ENCODE results near the gene TMEM154.
A peak's percentile ranks its signal among the peaks of the same experiment; 100 is the strongest.

TMEM154 gene

GRCh38 chr4:152679414-152680281 lies at the start of gene TMEM154:
TSS of gene TMEM154 (minus strand) at chr4:152679997. CDS start at chr4:152679933, 64 bp downstream.
- DNase-seq (ENCODE audit: low read depth): peak; percentile 5

- DNase-seq (ENCODE audit: low read depth): no peak
Measured at GRCh38 chr4:152729466-152729865, 49.7 kb upstream of the TMEM154 start.

GRCh38 chr4:152728343-152728742 lies 48.5 kb upstream of the TMEM154 start:
- no peak for DNase-seq (ENCODE audit: low read depth)

GRCh38 chr4:152727784-152728183 lies 48.0 kb upstream of the TMEM154 start:
- no peak for DNase-seq (ENCODE audit: low read depth)

- no peak for DNase-seq (ENCODE audit: low read depth)
Measured at GRCh38 chr4:152724494-152724893, 44.7 kb upstream of the TMEM154 start.

- no peak for DNase-seq (ENCODE audit: low read depth)
Measured at GRCh38 chr4:152723236-152723635, 43.4 kb upstream of the TMEM154 start.

GRCh38 chr4:152719801-152720556 lies 40.2 kb upstream of the TMEM154 start:
- DNase-seq (ENCODE audit: low read depth): no peak

- no peak for DNase-seq (ENCODE audit: low read depth)
Measured at GRCh38 chr4:152719291-152719690, 39.5 kb upstream of the TMEM154 start.

GRCh38 chr4:152715076-152715475 lies 35.3 kb upstream of the TMEM154 start:
- DNase-seq (ENCODE audit: low read depth): no peak

GRCh38 chr4:152713951-152714705 lies 34.3 kb upstream of the TMEM154 start:
- DNase-seq (ENCODE audit: low read depth): no peak

GRCh38 chr4:152709675-152710438 lies 30.1 kb upstream of the TMEM154 start:
- DNase-seq (ENCODE audit: low read depth): no peak

GRCh38 chr4:152708796-152709195 lies 29.0 kb upstream of the TMEM154 start:
- DNase-seq (ENCODE audit: low read depth): no peak

GRCh38 chr4:152708361-152708760 lies 28.6 kb upstream of the TMEM154 start:
- DNase-seq (ENCODE audit: low read depth): no peak

GRCh38 chr4:152707632-152708031 lies 27.8 kb upstream of the TMEM154 start:
- DNase-seq (ENCODE audit: low read depth): no peak

- no peak for DNase-seq (ENCODE audit: low read depth)
Measured at GRCh38 chr4:152705903-152706302, 26.1 kb upstream of the TMEM154 start.

GRCh38 chr4:152704788-152705187 lies 25.0 kb upstream of the TMEM154 start:
- no peak for DNase-seq (ENCODE audit: low read depth)

GRCh38 chr4:152700151-152700550 lies 20.4 kb upstream of the TMEM154 start:
- no peak for DNase-seq (ENCODE audit: low read depth)

- no peak for DNase-seq (ENCODE audit: low read depth)
Measured at GRCh38 chr4:152699313-152699712, 19.5 kb upstream of the TMEM154 start.

GRCh38 chr4:152698089-152698499 lies 18.3 kb upstream of the TMEM154 start:
- DNase-seq (ENCODE audit: low read depth): no peak

- DNase-seq (ENCODE audit: low read depth): no peak
Measured at GRCh38 chr4:152697284-152698088, 17.7 kb upstream of the TMEM154 start.

- DNase-seq (ENCODE audit: low read depth): no peak
Measured at GRCh38 chr4:152696764-152697261, 17.0 kb upstream of the TMEM154 start.
